ENCODE results near the gene CKB.

Gene CKB

DNA sequence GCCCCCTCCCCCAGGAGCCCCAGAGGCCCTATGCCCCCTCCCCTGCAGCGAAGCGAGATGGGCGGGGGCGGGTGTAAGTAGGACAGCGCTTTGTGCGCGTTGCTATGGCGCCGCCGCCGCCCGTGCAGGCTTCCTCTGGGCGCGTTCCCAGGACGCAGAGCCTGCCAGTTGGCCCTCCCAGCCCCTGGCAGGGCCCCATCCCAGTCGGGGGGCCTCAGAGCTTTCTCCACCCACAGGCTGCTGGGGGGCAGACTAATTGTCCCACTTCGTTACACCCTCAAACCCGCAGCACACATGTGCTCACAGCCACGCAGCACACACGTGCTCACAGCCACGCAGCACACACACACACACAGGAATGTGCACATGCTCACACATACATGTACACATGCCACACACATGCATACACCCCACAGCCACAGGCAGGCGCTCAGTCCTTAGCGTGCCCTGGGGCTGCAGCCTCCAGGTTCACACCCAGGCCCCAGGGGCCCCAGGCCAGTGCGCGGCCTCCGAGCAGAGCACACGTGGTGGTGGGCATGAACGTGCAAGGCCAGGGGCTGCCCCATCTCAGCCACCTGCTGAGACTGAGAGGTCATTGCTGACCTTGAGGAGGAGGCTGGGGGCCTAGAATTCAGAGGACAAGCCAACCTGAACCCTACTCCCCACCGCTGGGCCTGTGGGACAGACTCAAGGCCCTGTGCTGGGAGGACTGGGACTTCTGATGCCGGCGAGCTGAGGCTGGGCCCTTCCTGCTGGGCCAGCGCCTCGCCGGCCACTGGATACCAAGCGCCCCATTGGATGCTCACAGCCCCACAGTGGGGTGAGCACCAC, 22.0 kb upstream of the CKB start:
- Histone ChIP-seq H3K36me3 (ENCODE audit: insufficient read depth, low read length) (no peaks in the 10 kb centered on the region), H3K9ac (ENCODE audit: low read depth, low read length, poor library complexity, severe bottlenecking) (no peak overlapping the region), H3K4me1 (ENCODE audit: insufficient read depth, low read length, poor library complexity, severe bottlenecking) (no peaks in the 10 kb centered on the region), H3K9me2 (replicated peaks; ENCODE audit: low read depth, low read length) (no peaks in the 10 kb centered on the region), H4K20me1 (ENCODE audit: insufficient read depth, low read length, poor library complexity, severe bottlenecking) (no peaks in the 10 kb centered on the region), H3F3A (ENCODE audit: low read depth) (no peaks in the 10 kb centered on the region), H3K79me2 (ENCODE audit: insufficient read depth, low read length) (no peaks in the 10 kb centered on the region), H3K9me3 (ENCODE audit: insufficient read depth, low read depth, low read length) (no peaks in the 10 kb centered on the region), H3K4me2 (ENCODE audit: low read depth, low read length, poor library complexity, severe bottlenecking) (no peak overlapping the region), H3K4me3 (ENCODE audit: low read length, poor library complexity, severe bottlenecking) (no peak overlapping the region), H3K27me3 (ENCODE audit: insufficient read depth, low read length, poor library complexity, severe bottlenecking) (no peaks in the 10 kb centered on the region), H2AFZ (ENCODE audit: low read length) (no peak overlapping the region)
- no peak for TF ChIP-seq EZH2phosphoT487 (IDR thresholded peaks at IDR 0.05; ENCODE audit: borderline replicate concordance)
- TF ChIP-seq, protein P1, sequence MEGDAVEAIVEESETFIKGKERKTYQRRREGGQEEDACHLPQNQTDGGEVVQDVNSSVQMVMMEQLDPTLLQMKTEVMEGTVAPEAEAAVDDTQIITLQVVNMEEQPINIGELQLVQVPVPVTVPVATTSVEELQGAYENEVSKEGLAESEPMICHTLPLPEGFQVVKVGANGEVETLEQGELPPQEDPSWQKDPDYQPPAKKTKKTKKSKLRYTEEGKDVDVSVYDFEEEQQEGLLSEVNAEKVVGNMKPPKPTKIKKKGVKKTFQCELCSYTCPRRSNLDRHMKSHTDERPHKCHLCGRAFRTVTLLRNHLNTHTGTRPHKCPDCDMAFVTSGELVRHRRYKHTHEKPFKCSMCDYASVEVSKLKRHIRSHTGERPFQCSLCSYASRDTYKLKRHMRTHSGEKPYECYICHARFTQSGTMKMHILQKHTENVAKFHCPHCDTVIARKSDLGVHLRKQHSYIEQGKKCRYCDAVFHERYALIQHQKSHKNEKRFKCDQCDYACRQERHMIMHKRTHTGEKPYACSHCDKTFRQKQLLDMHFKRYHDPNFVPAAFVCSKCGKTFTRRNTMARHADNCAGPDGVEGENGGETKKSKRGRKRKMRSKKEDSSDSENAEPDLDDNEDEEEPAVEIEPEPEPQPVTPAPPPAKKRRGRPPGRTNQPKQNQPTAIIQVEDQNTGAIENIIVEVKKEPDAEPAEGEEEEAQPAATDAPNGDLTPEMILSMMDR (conservative IDR thresholded peaks at IDR 0.05; ENCODE audit: low read length): no peak

DNA sequence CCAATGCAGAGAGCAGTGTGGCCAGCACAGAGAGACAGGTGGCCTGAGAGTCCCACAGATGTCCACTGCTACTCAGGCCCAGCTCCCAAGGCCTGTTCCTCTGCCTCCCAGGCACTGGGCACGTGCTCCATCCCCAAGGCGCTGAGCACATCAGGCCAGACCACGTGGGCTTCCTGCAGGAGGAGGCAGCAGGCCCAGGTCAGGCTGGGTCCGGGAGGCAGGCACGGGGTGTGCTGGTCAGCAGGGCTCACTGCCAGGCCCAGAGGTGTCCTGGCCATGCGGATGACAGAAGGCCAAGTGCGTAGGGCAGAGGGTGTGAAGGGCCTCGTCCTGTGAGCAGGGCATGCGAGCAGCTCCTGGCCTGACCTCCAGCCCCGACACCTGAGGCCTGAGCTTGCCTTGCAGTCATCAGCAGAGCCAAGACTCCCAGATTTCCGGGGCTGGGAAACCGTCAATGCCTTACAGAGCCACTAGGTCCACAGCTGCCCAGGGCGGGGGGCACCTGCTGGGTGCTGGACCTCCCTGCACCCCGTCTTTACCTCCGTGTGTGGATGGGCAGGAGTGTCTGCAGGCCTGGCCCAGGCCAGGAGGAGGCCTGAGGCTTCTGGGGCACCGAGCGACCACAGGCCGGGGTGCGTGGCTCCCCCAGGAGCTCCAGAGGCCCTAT, 21.2 kb upstream of the CKB start:
- Histone ChIP-seq H3K36me3 (ENCODE audit: insufficient read depth, low read length) (no peaks in the 10 kb centered on the region), H3K9me2 (replicated peaks; ENCODE audit: low read depth, low read length) (no peaks in the 10 kb centered on the region), H3K27me3 (ENCODE audit: insufficient read depth, low read length, poor library complexity, severe bottlenecking) (no peaks in the 10 kb centered on the region), H3K4me2 (ENCODE audit: low read depth, low read length, poor library complexity, severe bottlenecking) (no peak overlapping the region), H4K20me1 (ENCODE audit: insufficient read depth, low read length, poor library complexity, severe bottlenecking) (no peaks in the 10 kb centered on the region), H3K79me2 (ENCODE audit: insufficient read depth, low read length) (no peaks in the 10 kb centered on the region), H3K9ac (ENCODE audit: low read depth, low read length, poor library complexity, severe bottlenecking) (no peak overlapping the region), H3F3A (ENCODE audit: low read depth) (no peaks in the 10 kb centered on the region), H3K9me3 (ENCODE audit: insufficient read depth, low read depth, low read length) (no peaks in the 10 kb centered on the region), H2AFZ (ENCODE audit: low read length) (no peak overlapping the region), H3K4me3 (ENCODE audit: low read length, poor library complexity, severe bottlenecking) (no peak overlapping the region), H3K4me1 (ENCODE audit: insufficient read depth, low read length, poor library complexity, severe bottlenecking) (no peaks in the 10 kb centered on the region)
- TF ChIP-seq, protein P1 (conservative IDR thresholded peaks at IDR 0.05; ENCODE audit: low read length): no peak
- no peak for TF ChIP-seq EZH2phosphoT487 (IDR thresholded peaks at IDR 0.05; ENCODE audit: borderline replicate concordance)

DNA sequence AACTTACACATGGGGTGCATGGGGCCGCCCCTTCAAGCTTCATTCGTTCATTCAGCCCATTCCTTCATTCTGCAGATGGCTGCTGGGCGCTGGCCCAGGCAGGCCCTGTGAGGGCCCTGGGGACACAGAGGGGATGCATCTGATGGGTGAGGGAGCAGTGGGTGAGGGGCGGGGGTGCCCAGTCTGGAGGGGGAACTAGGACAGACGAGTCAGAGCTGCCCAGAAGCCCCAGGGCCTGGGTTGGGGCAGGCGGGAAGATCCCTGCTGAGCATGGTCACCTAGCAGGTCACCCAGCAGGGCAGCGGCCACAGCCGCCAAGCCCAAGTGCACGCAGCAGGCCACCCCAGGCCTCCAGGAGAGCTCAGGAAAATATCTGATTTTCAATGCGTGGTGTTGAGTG, 20.5 kb upstream of the CKB start:
- Histone ChIP-seq H4K20me1 (ENCODE audit: insufficient read depth, low read length, poor library complexity, severe bottlenecking) (no peaks in the 10 kb centered on the region), H3F3A (ENCODE audit: low read depth) (no peaks in the 10 kb centered on the region), H3K4me3 (ENCODE audit: low read length, poor library complexity, severe bottlenecking) (no peak overlapping the region), H3K4me1 (ENCODE audit: insufficient read depth, low read length, poor library complexity, severe bottlenecking) (no peaks in the 10 kb centered on the region), H2AFZ (ENCODE audit: low read length) (no peak overlapping the region), H3K27me3 (ENCODE audit: insufficient read depth, low read length, poor library complexity, severe bottlenecking) (no peaks in the 10 kb centered on the region), H3K79me2 (ENCODE audit: insufficient read depth, low read length) (no peaks in the 10 kb centered on the region), H3K36me3 (ENCODE audit: insufficient read depth, low read length) (no peaks in the 10 kb centered on the region), H3K4me2 (ENCODE audit: low read depth, low read length, poor library complexity, severe bottlenecking) (no peak overlapping the region), H3K9me2 (replicated peaks; ENCODE audit: low read depth, low read length) (no peaks in the 10 kb centered on the region), H3K9me3 (ENCODE audit: insufficient read depth, low read depth, low read length) (no peaks in the 10 kb centered on the region), H3K9ac (ENCODE audit: low read depth, low read length, poor library complexity, severe bottlenecking) (no peak overlapping the region)
- no peak for TF ChIP-seq EZH2phosphoT487 (IDR thresholded peaks at IDR 0.05; ENCODE audit: borderline replicate concordance)
- TF ChIP-seq, protein P1 (conservative IDR thresholded peaks at IDR 0.05; ENCODE audit: low read length): no peak

All from Loucy (cell line).